ENCODE measurements around the gene MAML3.

MAML3 gene

GRCh38 chr4:139669335-139669734 lies 484.6 kb downstream of the MAML3 start:
- no peak for FAIRE-seq

DNA sequence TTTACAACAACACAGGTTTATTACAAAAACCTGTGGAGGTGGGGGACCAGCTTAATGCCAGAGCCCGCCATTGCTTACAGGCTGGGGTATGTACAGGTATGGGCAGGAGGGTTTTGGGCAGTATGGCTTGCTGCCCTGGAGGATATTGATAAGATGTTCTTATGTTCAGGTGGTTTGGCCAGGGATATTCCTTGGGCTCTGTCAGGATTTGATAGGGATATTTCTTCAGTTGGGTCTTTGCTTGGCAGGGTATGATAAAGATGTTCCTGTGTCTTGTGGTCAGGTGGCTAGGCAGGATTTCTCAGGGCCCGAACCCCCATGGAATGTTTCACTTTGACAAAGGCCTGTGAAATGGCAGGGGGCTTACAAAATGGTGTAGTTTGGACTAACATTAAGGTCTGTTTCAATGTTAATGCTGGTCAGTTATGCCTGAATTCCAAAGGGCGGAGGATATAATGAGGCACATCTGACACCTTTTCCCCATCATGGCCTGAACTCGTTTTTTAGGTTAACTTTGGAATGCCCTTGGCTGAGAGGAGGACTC lies 485.3 kb downstream of the MAML3 start:
- FAIRE-seq, result no peak

- FAIRE-seq, result no peak
Measured at GRCh38 chr4:139668036-139668435, 485.9 kb downstream of the MAML3 start.
